HG02943 (cell line): Measurements from ENCODE around the gene TBC1D4.
"Not testable (repeated sequence)": the region's sequence is repeated elsewhere in the genome, so short reads cannot be mapped to it uniquely, and the experiment has no call there.

Source experiments
- ATAC-seq: cut with Tn5 transposase; IDR thresholded peaks from one replicate; pipeline ENCODE4 v1.9.1; 2021; ENCODE audit warnings: mild to moderate bottlenecking, low read depth, moderate library complexity; ENCODE audit not compliant: unreplicated experiment

TBC1D4 gene

DNA sequence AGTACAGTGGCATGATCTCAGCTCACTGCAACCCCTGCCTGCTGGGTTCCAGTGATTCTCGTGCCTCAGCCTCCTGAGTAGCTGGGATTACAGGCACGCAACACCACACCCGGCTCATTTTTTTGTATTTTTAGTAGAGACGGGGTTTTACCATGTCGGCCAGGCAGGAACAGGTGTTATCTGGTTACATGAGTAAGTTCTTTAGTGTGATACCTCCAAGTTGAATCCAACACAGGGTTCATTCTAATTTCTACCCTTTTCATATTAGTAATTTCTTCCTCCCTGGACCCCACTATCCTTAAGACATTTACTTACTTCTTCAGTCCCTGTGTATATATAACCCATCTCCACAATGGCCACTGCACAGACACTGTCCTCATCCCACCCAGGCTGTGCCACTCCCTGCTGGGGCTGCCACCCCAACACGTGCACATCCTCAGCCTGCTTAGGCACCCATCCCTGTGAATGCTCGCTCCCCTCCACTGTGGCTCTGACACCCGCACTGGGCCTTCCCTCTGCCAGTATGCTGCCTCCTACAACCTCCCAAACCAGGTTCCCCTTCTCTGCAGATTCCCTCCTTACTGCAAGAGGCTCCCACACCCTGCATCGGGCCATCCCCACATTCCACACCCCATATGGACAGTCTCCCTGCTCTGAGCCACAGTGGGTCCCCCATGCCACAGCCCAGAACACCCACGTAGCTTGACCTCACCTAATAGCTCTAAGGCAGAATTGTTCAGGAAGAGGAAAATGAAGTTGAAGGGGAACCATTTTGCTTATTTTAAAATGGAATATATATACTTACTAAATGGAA, 147.1 kb downstream of the TBC1D4 start:
- no peak for ATAC-seq

DNA sequence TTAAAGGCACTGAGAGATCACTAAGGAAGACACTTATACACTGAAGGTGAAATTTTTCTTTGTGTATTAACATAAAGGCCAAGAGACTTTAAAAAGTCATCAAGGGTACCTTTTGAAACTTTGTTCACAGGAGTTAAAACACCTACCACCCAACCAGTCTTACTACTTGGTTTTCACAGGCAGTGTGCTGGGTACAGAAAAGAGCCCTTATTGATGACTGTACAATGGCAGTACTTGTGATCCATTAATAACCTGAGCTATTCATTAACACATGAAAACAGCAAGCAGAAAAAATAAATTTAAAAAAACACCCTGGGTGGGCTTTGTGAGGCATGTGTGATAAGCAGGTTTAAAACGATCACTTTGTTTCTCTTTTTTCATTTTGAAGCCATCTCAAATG, 148.9 kb downstream of the TBC1D4 start:
- ATAC-seq: no peak

DNA sequence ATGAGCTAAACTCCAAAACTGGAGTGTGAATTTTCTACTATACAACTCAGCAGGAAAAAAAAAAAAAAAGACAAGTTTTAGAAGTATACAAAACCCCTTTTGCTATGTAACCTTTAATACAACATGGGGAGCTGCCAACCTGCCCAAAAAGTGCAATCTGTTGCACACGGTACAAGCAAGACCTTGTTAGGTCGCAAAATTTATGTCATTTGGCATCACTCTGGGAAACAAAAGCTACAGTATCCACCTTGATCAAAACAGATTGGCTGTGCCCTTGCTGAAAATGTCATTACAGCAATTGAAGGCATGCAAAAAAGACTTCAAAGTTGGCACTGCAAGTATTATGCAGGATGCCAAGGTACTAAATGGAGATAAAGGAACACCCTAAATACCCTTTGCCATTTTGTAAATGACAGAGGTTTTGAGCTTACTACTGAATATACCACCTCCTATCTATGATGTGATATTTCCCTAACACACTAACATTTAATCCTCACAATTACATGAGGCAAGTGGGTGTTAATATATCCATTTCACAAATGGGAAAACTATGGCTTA, 150.1 kb downstream of the TBC1D4 start:
- ATAC-seq: no peak

DNA sequence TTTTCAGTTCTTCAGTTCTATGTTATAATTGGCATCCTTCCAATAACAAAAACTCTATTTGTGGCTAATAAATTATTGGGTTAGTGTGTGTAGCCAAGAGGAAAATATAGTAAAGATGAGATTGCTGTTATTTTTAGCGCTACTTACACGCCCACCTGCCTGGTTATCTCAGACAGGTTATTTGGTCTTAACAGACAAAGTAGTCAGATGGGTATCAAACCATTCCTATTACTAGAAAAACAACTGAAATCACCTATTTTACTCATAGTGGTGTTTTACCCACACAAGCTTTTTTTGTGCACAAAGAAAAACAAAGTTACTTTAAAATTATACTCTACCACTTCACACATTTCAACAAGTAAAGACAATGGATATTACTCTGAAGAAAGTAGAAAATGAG, 151.2 kb downstream of the TBC1D4 start:
- ATAC-seq: no peak

DNA sequence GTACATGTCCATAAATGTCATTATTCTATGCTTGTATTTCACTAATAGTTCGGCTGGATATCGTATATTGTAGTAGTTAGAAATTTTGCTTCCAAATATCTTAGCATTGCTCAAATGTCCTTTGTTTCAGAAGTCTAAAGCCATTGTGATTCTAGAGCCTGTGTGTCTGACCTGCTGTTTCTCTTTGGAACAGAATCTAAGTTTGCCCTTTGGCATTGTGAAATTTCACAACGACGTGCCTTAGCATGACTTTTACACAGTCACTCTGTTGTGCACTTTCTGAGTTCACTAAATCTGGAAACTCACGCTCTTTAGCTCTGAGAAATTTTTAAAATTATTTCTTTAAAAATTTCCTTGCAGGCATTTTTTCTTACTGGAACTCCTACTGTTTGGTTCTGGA, 152.2 kb downstream of the TBC1D4 start:
- no peak for ATAC-seq

DNA sequence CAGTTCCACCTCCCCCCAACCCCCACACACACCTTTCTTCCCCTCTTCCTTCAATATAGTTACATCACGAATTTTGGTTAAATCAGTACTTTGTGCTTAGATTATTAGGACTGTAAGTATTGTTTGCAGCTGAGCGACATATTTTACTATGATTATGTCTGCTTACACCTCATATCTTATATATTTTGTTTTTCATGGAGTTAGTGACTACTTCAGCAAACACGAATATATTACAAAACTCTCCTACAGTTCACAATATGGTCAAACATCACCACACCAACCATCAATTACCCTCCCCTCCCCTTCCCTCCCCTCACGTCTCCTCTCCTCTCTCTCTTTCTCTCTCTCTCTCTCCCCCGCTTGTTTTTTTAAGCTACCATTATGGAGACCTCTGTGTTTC, 152.9 kb downstream of the TBC1D4 start:
- no peak for ATAC-seq

DNA sequence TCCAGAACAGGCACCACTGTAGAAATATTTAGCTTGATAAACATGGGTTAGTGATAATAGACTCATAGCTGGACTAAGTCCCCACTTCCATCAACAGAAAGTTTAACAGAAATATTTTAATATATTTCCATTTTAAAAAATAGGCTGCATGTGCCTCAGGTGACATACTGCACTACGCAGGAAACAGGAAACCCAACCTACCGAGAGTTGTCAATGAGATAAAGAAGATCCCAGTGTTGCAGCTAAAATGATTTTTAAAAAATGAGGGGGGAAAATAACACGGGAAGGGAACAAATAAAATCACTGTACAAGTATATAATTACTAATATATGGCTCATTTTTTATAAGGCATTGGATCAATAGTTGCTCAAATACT, 154.8 kb downstream of the TBC1D4 start:
- ATAC-seq: no peak

DNA sequence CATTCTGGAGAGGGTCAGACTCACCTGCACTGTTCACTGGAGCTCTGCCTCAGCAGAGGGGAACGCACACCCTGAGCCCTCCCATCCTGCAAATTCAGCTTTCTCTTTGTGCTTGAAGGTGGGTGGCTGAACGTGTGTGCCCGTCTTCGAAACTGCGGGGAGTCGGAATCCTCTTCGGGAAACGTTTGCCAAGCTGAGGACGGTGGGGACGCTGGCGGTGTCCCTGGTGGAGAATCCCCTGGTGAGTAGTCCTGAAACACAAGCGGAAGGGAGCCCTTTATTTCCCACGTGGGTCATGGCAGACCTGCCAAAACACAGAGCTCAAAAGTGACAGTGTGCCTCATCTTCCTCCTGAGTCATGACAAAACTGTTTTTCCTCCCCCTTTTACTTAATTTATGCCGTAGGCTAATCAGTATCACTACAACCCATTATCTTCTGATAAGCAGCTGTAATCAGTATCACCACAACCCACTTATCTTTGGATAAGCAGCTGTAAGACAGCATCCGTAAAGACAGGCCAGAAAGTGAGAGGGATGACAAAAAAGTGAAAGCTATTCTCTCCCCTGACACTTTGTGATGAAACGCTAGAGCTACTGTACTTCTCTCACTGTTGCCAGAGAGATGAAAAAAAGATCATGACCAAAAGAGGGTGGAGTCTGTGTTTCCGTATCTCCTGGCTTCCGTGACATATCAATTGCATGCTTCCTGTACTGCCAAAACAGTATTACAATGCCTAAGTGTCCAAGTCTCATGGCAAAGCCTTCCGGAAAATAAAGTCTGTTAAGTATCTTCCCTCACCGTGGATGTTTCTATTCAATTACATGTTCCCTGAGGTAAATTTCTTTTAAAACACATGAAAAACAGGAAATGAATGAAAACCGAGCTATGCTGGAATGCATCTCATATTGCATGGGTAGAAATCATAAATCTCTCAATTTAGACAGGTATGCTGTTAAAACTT, 155.5 kb downstream of the TBC1D4 start:
- ATAC-seq: no peak

DNA sequence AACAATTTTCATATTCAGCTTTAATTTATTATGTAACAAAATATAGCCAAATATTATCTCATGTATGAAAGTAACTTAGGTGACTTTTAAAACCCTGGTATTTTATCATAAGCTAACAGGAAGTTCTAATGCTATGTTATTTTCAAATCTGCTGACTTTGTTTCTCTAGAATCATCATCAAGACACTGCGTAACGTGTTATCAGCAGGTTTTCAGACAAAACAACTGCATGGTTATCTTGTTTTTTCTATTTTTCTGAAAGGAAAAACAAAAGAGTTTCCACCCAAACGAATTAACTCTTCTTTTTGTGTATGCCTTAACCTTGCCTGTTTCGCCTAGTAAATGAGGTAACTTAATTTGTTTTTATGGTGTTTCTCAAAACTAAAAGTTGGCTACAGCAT, 156.3 kb downstream of the TBC1D4 start:
- no peak for ATAC-seq

DNA sequence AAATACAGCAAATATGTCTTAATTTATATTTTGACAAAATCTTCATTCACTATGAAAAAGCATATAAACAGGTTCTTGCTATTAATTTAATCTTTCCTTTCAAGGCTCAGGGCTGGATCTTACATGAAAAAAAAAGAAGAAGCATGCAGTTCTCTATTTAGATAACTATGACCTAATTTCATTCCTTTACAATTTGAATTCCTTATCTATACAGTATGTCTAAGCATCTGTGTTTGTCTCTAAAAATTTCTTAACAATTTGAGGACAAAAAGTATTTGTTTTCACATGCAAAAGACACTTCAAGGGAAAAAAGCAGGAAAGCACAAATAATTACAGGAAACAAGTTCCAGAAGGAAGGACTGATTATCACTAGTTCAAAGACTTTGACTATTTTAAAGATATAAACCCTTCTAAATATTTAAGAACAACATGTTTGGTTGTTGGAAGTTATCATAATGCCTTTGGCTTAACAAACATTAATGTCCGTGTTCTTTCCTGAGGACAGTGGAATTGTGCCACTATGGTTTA, 157.5 kb downstream of the TBC1D4 start:
- no peak for ATAC-seq

DNA sequence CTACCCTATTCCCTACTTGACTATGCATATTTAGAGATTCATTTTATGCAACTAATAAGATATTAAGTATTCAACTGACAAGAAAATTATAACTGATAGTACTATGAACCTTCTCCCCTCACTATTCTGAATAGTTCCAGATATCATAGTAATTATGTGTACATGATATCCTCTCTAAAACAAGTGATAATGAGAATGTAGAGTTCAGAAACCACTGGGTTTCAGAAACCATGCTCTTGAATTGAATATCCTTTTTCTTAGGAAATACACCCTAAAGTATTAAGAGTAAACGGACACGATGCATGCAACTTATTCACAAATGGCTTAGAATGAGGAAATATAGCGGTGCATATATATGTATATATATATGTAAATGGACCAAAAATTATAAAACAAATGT, 160.9 kb downstream of the TBC1D4 start:
- no peak for ATAC-seq

DNA sequence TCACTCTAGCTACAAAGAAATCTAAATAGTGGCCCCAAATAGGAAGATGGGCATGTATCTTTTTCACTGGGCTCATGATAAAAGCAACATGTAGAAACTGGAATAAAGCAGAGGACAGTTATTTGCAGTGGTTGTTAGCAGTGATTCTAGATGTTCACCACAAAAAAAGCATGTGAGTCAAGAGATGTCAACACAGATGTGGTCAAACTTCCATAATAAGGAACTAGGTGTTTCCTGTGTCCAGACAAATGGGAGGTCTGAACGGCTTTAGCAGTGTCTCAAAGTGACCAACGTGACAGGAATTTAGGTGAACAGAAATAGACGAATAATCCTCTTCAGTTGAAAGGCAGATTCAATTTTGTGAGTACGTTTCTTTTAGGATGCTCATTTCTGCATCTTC, 162.7 kb downstream of the TBC1D4 start:
- no peak for ATAC-seq

DNA sequence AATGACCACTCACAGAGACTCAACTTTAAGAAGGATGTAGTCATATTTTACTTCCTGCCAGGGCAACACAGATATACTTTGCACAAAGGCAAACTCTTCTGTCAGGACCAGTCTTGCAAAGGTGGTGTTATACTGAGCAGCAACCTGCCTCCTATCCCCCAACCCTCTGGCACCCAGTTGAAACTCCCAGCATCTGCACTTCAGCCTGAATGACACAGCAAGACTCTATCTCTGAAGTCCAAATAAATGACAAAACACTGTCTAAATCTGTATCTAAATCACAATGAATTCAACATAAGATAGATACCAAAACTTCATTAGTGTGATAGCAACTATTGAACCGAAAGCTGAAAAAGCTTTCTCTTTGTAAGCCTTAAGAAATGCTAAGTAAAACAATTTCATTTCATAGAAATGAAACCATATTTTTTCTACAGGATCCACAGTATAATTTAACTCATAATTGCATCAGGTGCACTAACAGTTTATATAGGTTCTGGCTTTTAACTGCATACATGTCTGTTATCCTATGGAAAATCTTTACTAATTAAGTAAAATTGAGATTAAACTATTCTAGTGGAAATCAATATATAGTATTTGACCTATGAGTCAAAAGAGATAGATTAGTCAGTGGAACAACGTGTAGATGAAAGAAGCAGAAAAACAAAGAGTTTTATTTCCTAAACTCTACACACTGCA, 163.7 kb downstream of the TBC1D4 start:
- ATAC-seq: no peak

DNA sequence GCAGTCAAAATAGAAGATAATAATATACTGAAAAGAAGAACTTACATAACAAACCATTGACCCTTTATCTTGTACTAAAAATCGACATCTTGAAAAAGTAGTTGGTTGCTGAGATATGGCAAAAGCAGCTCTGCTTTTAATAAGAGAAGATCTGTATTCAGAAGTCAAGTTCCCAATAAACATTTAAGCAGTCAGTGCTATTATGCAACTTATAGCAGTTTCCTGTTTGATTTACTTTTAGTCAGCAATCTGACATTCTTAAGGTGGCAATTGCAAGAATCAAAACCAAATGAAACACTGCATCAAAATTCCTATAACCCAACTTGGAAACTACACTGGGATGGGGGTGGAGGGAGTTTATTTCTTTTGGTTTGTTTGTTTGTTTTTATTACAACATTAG, 165.5 kb downstream of the TBC1D4 start:
- no peak for ATAC-seq

DNA sequence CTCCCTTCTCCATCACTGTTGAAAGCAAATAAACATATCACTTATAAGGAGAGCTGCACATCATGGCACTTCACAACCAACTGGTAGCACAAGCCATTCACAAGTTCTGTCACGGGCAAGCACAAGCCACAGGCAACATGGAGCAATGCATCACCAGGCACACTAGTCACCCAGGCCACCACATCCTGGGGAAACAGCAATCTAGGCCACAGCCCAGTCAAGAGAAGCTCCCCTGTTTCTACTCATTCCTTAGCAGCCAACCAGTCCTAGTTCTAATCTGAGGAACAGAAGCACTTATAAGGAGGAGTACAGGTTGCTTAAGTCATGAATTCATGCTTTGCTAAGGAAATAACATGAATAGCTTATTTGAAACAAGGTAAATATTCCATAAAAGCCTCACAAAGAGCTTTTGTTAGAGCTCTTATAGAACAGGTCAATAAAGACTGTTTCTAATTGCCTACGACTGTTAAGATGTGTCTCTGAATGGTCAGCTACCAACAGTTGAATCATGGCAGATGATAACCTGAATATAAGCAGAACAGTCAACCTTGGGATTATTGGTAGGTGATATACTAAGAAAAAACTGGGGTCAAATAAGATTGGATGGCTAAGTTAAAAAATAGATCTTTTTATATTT, 169.0 kb downstream of the TBC1D4 start:
- no peak for ATAC-seq

DNA sequence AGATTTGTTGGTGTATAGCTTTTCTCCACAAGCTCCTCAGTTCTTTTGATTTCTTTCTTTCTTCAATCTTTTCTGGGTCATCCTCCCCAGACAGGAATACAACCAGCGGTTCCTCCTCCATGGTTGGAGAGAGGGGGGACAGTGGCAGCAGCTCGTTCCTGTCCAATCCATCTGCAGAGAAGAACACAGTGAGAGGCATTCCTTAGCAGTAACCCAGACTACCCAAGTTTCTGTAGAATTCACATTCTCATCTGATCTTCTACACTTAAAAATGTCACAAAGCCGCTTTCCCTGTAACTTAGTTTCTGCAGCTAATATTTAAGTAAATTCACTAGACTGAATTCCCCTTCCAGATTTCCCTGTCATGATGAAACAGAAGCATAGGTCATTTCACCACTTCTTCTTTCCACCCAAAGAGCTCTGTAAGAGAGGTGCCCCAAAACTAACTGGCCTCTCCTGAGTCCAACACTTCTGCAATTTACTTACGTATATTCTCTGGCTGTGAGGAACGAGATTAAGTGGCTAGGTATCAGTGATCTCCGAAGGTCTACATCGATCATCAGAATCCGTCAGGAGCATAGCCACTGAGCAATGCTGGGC, 171.9 kb downstream of the TBC1D4 start:
- no peak for ATAC-seq

DNA sequence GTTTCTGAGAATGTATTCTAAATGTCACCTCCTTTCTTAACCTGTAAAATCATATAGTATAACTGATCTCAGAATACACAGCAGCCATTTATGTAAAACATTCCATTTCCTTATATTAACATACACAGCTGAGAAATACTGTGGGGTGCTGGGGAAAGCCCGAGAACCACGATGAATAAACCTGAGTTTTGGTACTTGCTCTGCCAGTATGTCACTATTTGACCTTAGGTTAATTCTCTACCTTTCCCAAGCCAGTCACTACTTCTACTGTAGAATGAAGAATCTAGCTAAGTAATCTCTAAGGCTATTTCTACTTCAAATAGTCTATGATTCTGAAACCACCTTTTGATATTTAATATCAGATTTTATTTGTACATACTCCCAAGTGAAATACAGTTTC, 173.7 kb downstream of the TBC1D4 start:
- no peak for ATAC-seq

DNA sequence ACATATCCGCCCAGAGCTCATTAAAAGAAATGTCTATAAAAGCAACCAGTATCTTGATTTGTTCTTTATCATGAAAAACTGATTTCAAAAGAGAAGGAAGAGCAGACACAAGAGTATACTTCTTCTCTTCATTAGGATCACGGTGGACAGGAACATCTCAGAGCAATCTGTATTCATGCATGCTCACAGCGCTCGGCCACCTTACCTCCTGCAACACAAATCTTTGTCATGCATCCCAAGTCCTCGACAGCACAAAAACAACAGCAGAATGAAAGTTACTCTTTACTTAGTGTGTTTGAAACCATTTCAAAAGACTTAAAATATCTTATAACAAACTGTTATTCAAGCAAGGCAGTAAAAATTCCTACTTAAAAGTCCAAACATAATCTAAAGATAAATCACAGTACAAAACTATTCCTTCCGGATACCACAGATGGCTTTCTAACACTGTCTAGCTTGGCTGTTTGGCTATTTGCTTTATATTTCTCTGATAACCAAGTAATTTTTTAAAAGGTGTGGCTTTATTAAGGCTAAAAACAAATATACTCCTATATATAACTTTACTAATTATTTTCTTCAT, 174.5 kb downstream of the TBC1D4 start:
- ATAC-seq: no peak

DNA sequence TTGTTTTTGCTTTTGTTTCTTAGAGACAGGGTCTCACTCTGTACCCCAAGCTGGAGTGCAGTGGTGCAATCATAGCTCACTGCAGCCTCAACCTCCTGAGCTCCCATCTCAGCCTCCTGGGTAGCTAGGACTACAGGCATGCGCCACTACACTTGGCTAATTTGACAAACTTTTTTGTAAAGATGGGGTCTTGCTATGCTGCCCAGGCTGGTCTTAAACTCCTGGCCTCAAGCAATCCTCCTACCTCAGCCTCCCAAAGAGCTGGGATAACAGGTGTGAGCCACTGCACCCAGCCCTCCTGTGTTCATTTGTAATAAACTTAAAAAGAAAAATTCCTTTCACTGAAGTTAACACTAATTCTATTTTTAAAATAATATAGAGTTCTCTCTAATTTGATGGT, 175.0 kb downstream of the TBC1D4 start:
- not testable (repeated sequence) for ATAC-seq
